K562 (cell line): ENCODE measurements around the gene GMDS. TPM values are rescaled to one million over a fixed set of nuclear protein-coding genes. Genes with fewer than 3 reads are reported as not detected.

Source experiments
- ATAC-seq: fragments of 200-7000 bp; cut with Tn5 transposase; 3 replicates; pipeline ENCODE4 v1.9.1; 2020; ENCODE audit warnings: moderate library complexity
- BruUV-seq: library from RNA; stranded (reverse); fragments of 400-500 nt; replicated peaks from 2 replicates; lab custom pipeline; 2021; lab: Mats Ljungman, UMichigan
- CTCF ChIA-PET: fragments of 300-600 bp; formaldehyde crosslinking; extraction: SDS; loops from one replicate; lab custom pipeline; 2021; ENCODE audit warnings: low intra/inter-chr PET ratio; lab: Yijun Ruan, JAX
- POLR2A ChIA-PET: fragments of 300-600, 350-650 bp; sonication (Branson Sonifier 250); formaldehyde crosslinking; extraction: SDS; loops from one replicate; lab custom pipeline; 2021; ENCODE audit warnings: antibody characterized with exemption, inconsistent platforms; lab: Yijun Ruan, JAX
- DNase-seq, 4 experiments: peaks; one replicate each; pipeline versions ENCODE4 v3.0.0 to v3.0.0-alpha.2; 2011 to 2018; ENCODE audit warnings: low spot score in 3 of 4, mixed read lengths in 3 of 4; ENCODE audit errors: extremely low read depth in 1 of 4
- FAIRE-seq: peaks from 2 replicates; lab custom pipeline; 2011; peaks lifted over from hg19 to GRCh38; lab: Jason Lieb, UNC
- H2AFZ ChIP-seq: 2 replicates; pipeline ENCODE4 v1.6.0; 2011; ENCODE audit warnings: low read depth, low read length, control low read depth, inconsistent platforms
- H3K27ac ChIP-seq: fragments of 200-600 bp; 3 replicates; pipeline ENCODE4 v1.8.0; 2011; ENCODE audit warnings: low read depth, mild to moderate bottlenecking, control low read depth, inconsistent platforms, low read length, moderate library complexity, mixed read lengths; ENCODE audit errors: extremely low read depth
- H3K27me3 ChIP-seq, 2 experiments: fragments of 300-600 bp in 1 of 2; 2 replicates in 1 of 2; 3 replicates in 1 of 2; pipeline versions ENCODE4 v1.6.0 to v1.8.0; 2011; ENCODE audit warnings: inconsistent platforms in 2 of 2, low read length in 2 of 2, mild to moderate bottlenecking in 1 of 2, mixed read lengths in 1 of 2, moderate library complexity in 1 of 2; ENCODE audit not compliant: control insufficient read depth in 2 of 2, insufficient read depth in 2 of 2
- H3K36me3 ChIP-seq: fragments of 300-600 bp; 3 replicates; pipeline ENCODE4 v1.8.0; 2011; ENCODE audit warnings: mild to moderate bottlenecking, low read length, inconsistent platforms; ENCODE audit not compliant: control insufficient read depth, insufficient read depth
- H3K4me1 ChIP-seq, 2 experiments: fragments of 200-600 bp in 1 of 2; replicated peaks in 1 of 2; 2 replicates in 1 of 2; 3 replicates in 1 of 2; pipeline versions ENCODE4 v1.5.1 to v1.8.0; 2011; ENCODE audit warnings: inconsistent platforms in 2 of 2, low read length in 2 of 2, mild to moderate bottlenecking in 1 of 2, mixed read lengths in 1 of 2, moderate library complexity in 1 of 2; ENCODE audit not compliant: control insufficient read depth in 2 of 2, insufficient read depth in 2 of 2
- H3K4me2 ChIP-seq: 2 replicates; pipeline ENCODE4 v1.6.1; 2011; ENCODE audit warnings: low read length, control low read depth, inconsistent platforms, mixed read lengths; ENCODE audit not compliant: insufficient read depth
- H3K4me3 ChIP-seq: fragments of 200-600 bp; sonication (generic), shearing (Covaris generic); 2 replicates; pipeline ENCODE4 v1.5.1; 2016; ENCODE audit warnings: control low read depth, inconsistent platforms
- H3K79me2 ChIP-seq: fragments of 200-600 bp; 3 replicates; pipeline ENCODE4 v1.8.0; 2011; ENCODE audit warnings: low read length, inconsistent platforms; ENCODE audit not compliant: control insufficient read depth, insufficient read depth
- H3K9ac ChIP-seq, 2 experiments: 2 replicates each; pipeline versions ENCODE4 v1.6.0 to v1.6.1; 2011; ENCODE audit warnings: low read depth in 2 of 2, low read length in 2 of 2, control low read depth in 1 of 2, inconsistent platforms in 1 of 2, mild to moderate bottlenecking in 1 of 2, mixed read lengths in 1 of 2; ENCODE audit not compliant: insufficient read depth in 1 of 2
- H3K9me1 ChIP-seq: one replicate; pipeline ENCODE4 v1.6.0; 2011; ENCODE audit warnings: inconsistent platforms, mild to moderate bottlenecking, low read length, moderate library complexity; ENCODE audit not compliant: control insufficient read depth, insufficient read depth
- H3K9me3 ChIP-seq: replicated peaks from 2 replicates; pipeline ENCODE4 v1.5.1; 2011; ENCODE audit warnings: low read depth, low read length, inconsistent platforms; ENCODE audit not compliant: control insufficient read depth, insufficient read depth
- H4K20me1 ChIP-seq: replicated peaks from 2 replicates; pipeline ENCODE4 v1.6.1; 2011; ENCODE audit warnings: low read length, inconsistent platforms, mixed read lengths; ENCODE audit not compliant: control insufficient read depth, insufficient read depth
- EP400 ChIP-seq: fragments of 450-650 bp; IDR thresholded peaks from 2 replicates; pipeline ENCODE4 v1.6.1; 2017; ENCODE audit warnings: antibody characterized with exemption, mild to moderate bottlenecking, moderate library complexity
- GTF2F1 ChIP-seq: IDR thresholded peaks from 2 replicates; pipeline ENCODE4 v1.6.1; 2011; ENCODE audit warnings: low read depth, low read length, improper control_type of control experiment
- HIVEP1 ChIP-seq: fragments of 250-450 bp; sonication (Bioruptor Pico); IDR thresholded peaks from 2 replicates; pipeline ENCODE4 v1.4.0; 2020; ENCODE audit warnings: mild to moderate bottlenecking
- RERE ChIP-seq: sonication (generic); formaldehyde crosslinking; IDR thresholded peaks from 2 replicates; pipeline ENCODE4 v1.8.0; 2023; ENCODE audit warnings: missing genetic modification reagents, mild to moderate bottlenecking, borderline replicate concordance
- SPI1 ChIP-seq: IDR thresholded peaks from 2 replicates; pipeline ENCODE4 v1.6.1; 2011; ENCODE audit warnings: low read depth, low read length, control low read depth, borderline replicate concordance
- YY1 ChIP-seq, 3 experiments: IDR thresholded peaks; 2 replicates each; pipeline ENCODE4 v1.6.1; 2011; ENCODE audit warnings: low read length in 2 of 3, mild to moderate bottlenecking in 2 of 3, moderate library complexity in 2 of 3, borderline replicate concordance in 1 of 3, control low read depth in 1 of 3, low read depth in 1 of 3; ENCODE audit not compliant: insufficient read depth in 3 of 3, insufficient replicate concordance in 2 of 3, control insufficient read depth in 1 of 3, insufficient read length in 1 of 3; ENCODE audit errors: extremely low read depth in 1 of 3
- ZNF263 ChIP-seq: sonication (generic); formaldehyde crosslinking; IDR thresholded peaks from 2 replicates; pipeline ENCODE4 v1.8.0; 2022; ENCODE audit warnings: mild to moderate bottlenecking, missing genetic modification reagents, borderline replicate concordance
- WGBS: fragments of 100-300 bp; shearing (Covaris generic); methylation state at CpG from one replicate; pipeline ENCODE4 v1.1.6; 2016; ENCODE audit warnings: low coverage, mixed read lengths; ENCODE audit not compliant: insufficient coverage; ENCODE audit errors: missing lambda C conversion rate; 5-methylcytosine and 5-hydroxymethylcytosine counted together
- in situ Hi-C: fragments of 300-500 bp; cut with MboI; formaldehyde crosslinking; loops from 4 replicates; pipeline ENCODE4 v1.15.0; 2018; ENCODE audit warnings: inconsistent platforms, mixed read lengths
- intact Hi-C: fragments of 100-400 bp; cut with micrococcal nuclease; formaldehyde crosslinking; loops from 2 replicates; pipeline ENCODE4 v1.14.2; 2022
- polyA plus RNA-seq, 8 experiments: library from polyadenylated mRNA; depleted of rRNA in 4 of 8; stranded (reverse) in 5 of 8; unstranded in 3 of 8; fragments of >200 nt; fragmentation: Nextera tagmentation in 2 of 8; fragmentation: Illumina TruSeq in 1 of 8; extraction: Ambion mirVana in 2 of 8; extraction: Trizol in 1 of 8; gene quantifications; 2 replicates each; pipeline versions ENCODE4 v1.2.1 to v1.2.3, GENCODE V29; 2011 to 2014; ENCODE audit warnings: inconsistent platforms in 1 of 8, missing spikeins in 1 of 8
- total RNA-seq, 7 experiments: library from RNA; depleted of rRNA in 6 of 7; stranded (reverse); fragments of >200 nt in 6 of 7; fragmentation: Illumina TruSeq in 2 of 7; extraction: Trizol in 2 of 7; gene quantifications; 2 replicates each; pipeline versions ENCODE4 v1.2.1 to v1.2.3, GENCODE V29; 2011 to 2021; ENCODE audit warnings: low replicate concordance in 1 of 7

GMDS gene
- total and polyA plus RNA-seq, 9 of the 15 experiments (the other 6 are each of a cell fraction or from before 2014, with no cell fraction given): 0.48 to 31.8 (median 13.4) TPM

- no peak for TF ChIP-seq RERE (CRISPR knock-in tag)
These were observed 252.4 kb downstream of the GMDS start (continued) for GRCh38 chr6:1993042-1993441.

GRCh38 chr6:1991332-1991878 lies 254.0 kb downstream of the GMDS start:
- ATAC-seq (no peak), DNase-seq (no peak), FAIRE-seq (no peak)
- 2% methylated on average over 6 of the region's 6 CpGs for WGBS
- Histone ChIP-seq H3K27ac (no peak overlapping the region), H3K9ac (no peak overlapping the region), H4K20me1 (no peaks in the 10 kb centered on the region; the same call in 1 of the 2 replicates), H3K79me2 (no peaks in the 10 kb centered on the region), H2AFZ (no peak overlapping the region), H3K27me3 (peaks cover 0 to 19% of the 10 kb centered on the region in 2 experiments; a peak in 4 of 5 replicates), H3K4me1 (no peaks in the 10 kb centered on the region), H3K4me3 (no peak overlapping the region), H3K9me1 (no peaks in the 10 kb centered on the region), H3K36me3 (no peaks in the 10 kb centered on the region), H3K9me3 (no peaks in the 10 kb centered on the region), H3K4me2 (no peak overlapping the region)
- ChIA-PET POLR2A (no interaction called here), CTCF (no interaction called here)
- no TSS peak for BruUV-seq
- intact Hi-C loops: no loop called here
- TF ChIP-seq YY1 (IDR thresholded peaks at IDR 0.05; ENCODE audit: borderline replicate concordance in 1 of 3, control insufficient read depth in 1 of 3, extremely low read depth in 1 of 3, insufficient read depth in 3 of 3, insufficient read length in 1 of 3, insufficient replicate concordance in 2 of 3, low read depth in 1 of 3, low read length in 2 of 3): no peak
- TF ChIP-seq SPI1: no peak
- no peak for TF ChIP-seq GTF2F1
- TF ChIP-seq ZNF263: no peak
- TF ChIP-seq EP400: no peak
- TF ChIP-seq HIVEP1 (CRISPR knock-in tag): no peak
- in situ Hi-C loops: no loop called here
